ENCODE data around the gene FUZ.

Gene FUZ

GRCh38 chr19:49812997-49813861 is at the start of gene FUZ:
Gene FUZ (minus strand): TSS chr19:49813292. CDS start chr19:49813106, 186 bp downstream.
- DNase-seq (ENCODE audit: low spot score) = peak; percentile 91

GRCh38 chr19:49862391-49863253 is 49.5 kb upstream of the FUZ start:
- no peak for DNase-seq (ENCODE audit: low spot score)

GRCh38 chr19:49861541-49862378 is 48.7 kb upstream of the FUZ start:
- no peak for DNase-seq (ENCODE audit: low spot score)

GRCh38 chr19:49861107-49861506 is 48.0 kb upstream of the FUZ start:
- no peak for DNase-seq (ENCODE audit: low spot score)

- no peak for DNase-seq (ENCODE audit: low spot score)
These were observed 47.4 kb upstream of the FUZ start for GRCh38 chr19:49860336-49861102.

GRCh38 chr19:49859682-49860335 is 46.7 kb upstream of the FUZ start:
- DNase-seq (ENCODE audit: low spot score) = no peak

GRCh38 chr19:49858088-49858985 is 45.2 kb upstream of the FUZ start:
- DNase-seq (ENCODE audit: low spot score) = no peak

- DNase-seq (ENCODE audit: low spot score) = no peak
These were observed 44.7 kb upstream of the FUZ start for GRCh38 chr19:49857838-49858087.

GRCh38 chr19:49857061-49857837 is 44.2 kb upstream of the FUZ start:
- no peak for DNase-seq (ENCODE audit: low spot score)

GRCh38 chr19:49856574-49857021 is 43.5 kb upstream of the FUZ start:
- DNase-seq (ENCODE audit: low spot score) = no peak

GRCh38 chr19:49855676-49856573 is 42.8 kb upstream of the FUZ start:
- no peak for DNase-seq (ENCODE audit: low spot score)

GRCh38 chr19:49855277-49855675 is 42.2 kb upstream of the FUZ start:
- DNase-seq (ENCODE audit: low spot score) = no peak

GRCh38 chr19:49854378-49855263 is 41.5 kb upstream of the FUZ start:
- no peak for DNase-seq (ENCODE audit: low spot score)

GRCh38 chr19:49853852-49854377 is 40.8 kb upstream of the FUZ start:
- DNase-seq (ENCODE audit: low spot score) = no peak

- no peak for DNase-seq (ENCODE audit: low spot score)
These were observed 39.6 kb upstream of the FUZ start for GRCh38 chr19:49852631-49853126.

- peak; percentile 59 for DNase-seq (ENCODE audit: low spot score)
These were observed 38.6 kb upstream of the FUZ start for GRCh38 chr19:49851456-49852259.

Data from germinal center (tissue), 1 donor.